Hepatocyte (in vitro differentiated cells): Measurements from ENCODE around the gene DGAT2. TPM values are rescaled to one million over a fixed set of nuclear protein-coding genes. Genes with fewer than 3 reads are reported as not detected.

Experiments used
- DNase-seq: peaks from one replicate; pipeline ENCODE4 v3.0.0-alpha.2; 2016; ENCODE audit warnings: low spot score
- H2AFZ ChIP-seq: fragments of 200-600 bp; sonication (generic); 2 replicates; pipeline ENCODE4 v1.6.0; 2016; ENCODE audit warnings: antibody characterized with exemption, mild to moderate bottlenecking
- H3K27ac ChIP-seq: fragments of 200-600 bp; sonication (generic); 2 replicates; pipeline ENCODE4 v1.5.1; 2016; ENCODE audit warnings: mild to moderate bottlenecking
- H3K27me3 ChIP-seq: fragments of 200-600 bp; sonication (generic); 2 replicates; pipeline ENCODE4 v1.6.1; 2016
- H3K36me3 ChIP-seq: fragments of 200-600 bp; sonication (generic); replicated peaks from 2 replicates; pipeline ENCODE4 v1.5.1; 2016; ENCODE audit warnings: low read depth; ENCODE audit not compliant: insufficient read depth
- H3K4me1 ChIP-seq: fragments of 200-600 bp; sonication (generic); 2 replicates; pipeline ENCODE4 v1.5.1; 2016; ENCODE audit warnings: mild to moderate bottlenecking, moderate library complexity; ENCODE audit not compliant: insufficient read depth
- H3K4me2 ChIP-seq: fragments of 200-600 bp; sonication (generic); 2 replicates; pipeline ENCODE4 v1.6.0; 2016
- H3K4me3 ChIP-seq: fragments of 200-600 bp; sonication (generic); 2 replicates; pipeline ENCODE4 v1.5.1; 2016; ENCODE audit warnings: mild to moderate bottlenecking
- H3K79me2 ChIP-seq: fragments of 200-600 bp; sonication (generic); 2 replicates; pipeline ENCODE4 v1.6.0; 2017; ENCODE audit warnings: mild to moderate bottlenecking
- H3K9me2 ChIP-seq: fragments of 200-600 bp; sonication (generic); replicated peaks from 2 replicates; pipeline ENCODE4 v1.6.0; 2017; ENCODE audit warnings: mild to moderate bottlenecking; ENCODE audit not compliant: insufficient read depth
- H3K9me3 ChIP-seq: fragments of 200-600 bp; sonication (generic); 2 replicates; pipeline ENCODE4 v1.5.1; 2016; ENCODE audit warnings: low read depth, mild to moderate bottlenecking
- H4K20me1 ChIP-seq: fragments of 200-600 bp; sonication (generic); 2 replicates; pipeline ENCODE4 v1.6.0; 2016; ENCODE audit warnings: mild to moderate bottlenecking; ENCODE audit not compliant: insufficient read depth, poor library complexity, severe bottlenecking
- CTCF ChIP-seq: fragments of 200-600 bp; sonication (generic); IDR thresholded peaks from 2 replicates; pipeline ENCODE4 v1.5.1; 2016; ENCODE audit warnings: antibody characterized with exemption, mild to moderate bottlenecking; ENCODE audit not compliant: poor library complexity
- EZH2 ChIP-seq: fragments of 200-600 bp; sonication (generic); IDR thresholded peaks from 2 replicates; pipeline ENCODE4 v1.6.1; 2016; ENCODE audit warnings: antibody characterized with exemption, mild to moderate bottlenecking, borderline replicate concordance
- EZH2phosphoT487 ChIP-seq: fragments of 200-600 bp; sonication (generic); IDR thresholded peaks from one replicate; pipeline ENCODE4 v1.6.1; 2018; ENCODE audit warnings: antibody characterized with exemption, mild to moderate bottlenecking, low read depth, moderate library complexity; ENCODE audit not compliant: unreplicated experiment, severe bottlenecking
- WGBS: methylation state at CpG from one replicate; pipeline ENCODE4 v1.1.6; 2016; ENCODE audit warnings: low lambda C conversion rate; ENCODE audit errors: missing lambda C conversion rate; 5-methylcytosine and 5-hydroxymethylcytosine counted together
- polyA plus RNA-seq: library from polyadenylated mRNA; unstranded; fragments of >200 nt; fragmentation: Nextera tagmentation; extraction: Ambion mirVana; gene quantifications from 2 replicates; pipeline ENCODE4 v1.2.1, GENCODE V29; 2016
- total RNA-seq: library from RNA; depleted of rRNA; stranded (reverse); fragments of >200 nt; gene quantifications from 2 replicates; pipeline ENCODE4 v1.2.3, GENCODE V29; 2014

Gene DGAT2
- total and polyA plus RNA-seq, 2 experiments from 2014 or later, result 55.6 to 60.5 TPM

DNA sequence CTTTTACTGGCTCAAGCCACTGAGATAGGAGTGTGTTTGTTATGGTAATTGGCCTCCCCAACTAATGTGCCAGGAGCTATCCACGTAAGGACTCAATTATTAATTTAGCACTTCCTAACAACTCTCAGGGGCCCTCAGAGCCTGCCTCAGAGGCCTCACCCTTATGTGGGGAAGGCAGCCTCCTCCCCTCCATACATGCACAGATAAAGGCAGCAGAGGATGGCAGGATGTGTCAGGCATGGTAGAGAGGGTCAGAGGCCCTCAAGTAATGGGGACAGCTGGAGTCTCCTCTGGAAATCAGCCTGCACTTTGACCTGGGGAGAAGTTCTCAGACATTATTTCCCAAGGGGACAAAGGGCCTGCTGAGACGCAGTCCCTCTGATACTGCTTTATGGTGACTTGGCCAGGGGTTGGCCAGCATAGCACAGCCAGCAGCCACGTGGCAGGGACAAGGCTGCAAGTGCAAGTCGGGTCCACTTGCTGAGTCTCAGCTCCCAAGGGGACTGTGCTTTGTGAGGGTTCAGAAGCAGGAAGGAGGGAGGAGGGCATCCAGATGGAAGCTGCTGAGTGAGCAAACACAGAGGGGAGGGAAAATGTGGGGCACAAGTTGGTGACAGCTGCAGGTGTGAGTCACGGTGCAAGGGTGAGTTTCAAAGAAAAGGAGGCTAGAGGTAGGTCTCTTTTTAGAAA, 33.9 kb upstream of the DGAT2 start:
- Histone ChIP-seq H3K27me3 (no peaks in the 10 kb centered on the region), H3K4me3 (no peak overlapping the region), H3K27ac (peak overlapping the region; percentile 92), H3K36me3 (no peaks in the 10 kb centered on the region), H3K4me2 (no peak overlapping the region), H3K79me2 (no peaks in the 10 kb centered on the region), H4K20me1 (no peaks in the 10 kb centered on the region), H2AFZ (no peak overlapping the region), H3K9me3 (no peaks in the 10 kb centered on the region), H3K4me1 (peaks cover 15% of the 10 kb centered on the region), H3K9me2 (no peaks in the 10 kb centered on the region)
- WGBS, result 61% methylated on average over 5 of the region's 5 CpGs
- no peak for TF ChIP-seq CTCF
- no peak for TF ChIP-seq EZH2phosphoT487
- TF ChIP-seq EZH2, result no peak
- peak; percentile 81 for DNase-seq

DNA sequence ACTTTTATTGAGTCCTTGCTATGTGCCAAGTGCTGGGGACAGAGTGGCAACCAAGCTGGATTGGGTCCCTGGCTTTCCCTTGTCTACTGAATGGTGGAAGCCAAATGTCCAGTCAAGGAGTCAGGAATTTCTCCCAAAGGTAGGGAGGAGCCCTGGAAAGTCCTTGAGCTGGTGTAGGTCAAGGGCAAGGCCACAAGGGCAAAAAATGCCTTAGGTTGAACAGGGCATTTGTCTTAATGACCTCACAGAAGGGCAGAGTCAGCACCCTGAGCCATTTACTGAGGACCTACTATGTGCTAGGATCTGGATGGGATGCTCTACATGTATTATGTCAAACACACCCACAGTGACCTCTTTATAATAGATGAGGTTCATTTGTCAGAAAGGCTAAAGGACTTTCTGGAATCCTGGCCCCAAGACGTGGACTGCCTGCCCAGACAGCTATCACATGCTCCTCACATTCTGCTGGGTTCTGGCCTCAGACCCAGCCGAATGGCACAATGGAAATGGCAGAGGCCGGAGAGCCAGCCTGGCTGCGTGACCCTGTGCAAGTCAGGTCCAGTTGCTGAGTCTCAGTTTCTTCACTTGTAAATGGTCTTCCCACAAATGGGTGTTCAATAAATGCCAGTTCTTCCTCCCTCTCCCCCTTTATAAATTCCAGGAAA, 33.3 kb upstream of the DGAT2 start:
- Histone ChIP-seq H3K4me2 (no peak overlapping the region), H3K27ac (peak overlapping the region; percentile 90), H3K4me1 (peaks cover 15% of the 10 kb centered on the region), H3K4me3 (no peak overlapping the region), H3K9me3 (no peaks in the 10 kb centered on the region), H3K79me2 (no peaks in the 10 kb centered on the region), H3K9me2 (no peaks in the 10 kb centered on the region), H4K20me1 (no peaks in the 10 kb centered on the region), H2AFZ (no peak overlapping the region), H3K27me3 (no peaks in the 10 kb centered on the region), H3K36me3 (no peaks in the 10 kb centered on the region)
- no peak for TF ChIP-seq EZH2phosphoT487
- no peak for TF ChIP-seq EZH2
- no peak for TF ChIP-seq CTCF
- no peak for DNase-seq
- 95% methylated on average over 4 of the region's 4 CpGs for WGBS

GRCh38 chr11:75737314-75737713, 31.3 kb upstream of the DGAT2 start:
- Histone ChIP-seq H3K4me3 (no peak overlapping the region), H2AFZ (no peak overlapping the region), H3K4me1 (peaks cover 15% of the 10 kb centered on the region), H3K79me2 (no peaks in the 10 kb centered on the region), H3K9me2 (no peaks in the 10 kb centered on the region), H4K20me1 (no peaks in the 10 kb centered on the region), H3K9me3 (no peaks in the 10 kb centered on the region), H3K27ac (no peak overlapping the region), H3K4me2 (no peak overlapping the region), H3K36me3 (no peaks in the 10 kb centered on the region), H3K27me3 (no peaks in the 10 kb centered on the region)
- WGBS, result 93% methylated on average over 6 of the region's 6 CpGs
- no peak for DNase-seq
- TF ChIP-seq EZH2phosphoT487, result no peak
- TF ChIP-seq EZH2, result no peak
- TF ChIP-seq CTCF, result no peak
